Activated CD4-positive, alpha-beta T cell treated with anti-CD3 and anti-CD28 coated beads, Interleukin-10, Interleukin-2, amounts not matched to agents 100 ng/mL and 50 ng/mL, durations not matched to agents 16 hours and 8 hours (primary cell): Measurements from ENCODE around the gene SLC6A6.

Experiments used
- DNase-seq: peaks from one replicate; pipeline ENCODE4 v3.0.0-alpha.2; 2020

The SLC6A6 gene

GRCh38 chr3:14402304-14402811 lies at the start of gene SLC6A6:
TSS of gene SLC6A6 (plus strand) at chr3:14402606. CDS start at chr3:14443635, 41,029 bp downstream.
- DNase-seq, result peak; percentile 97

GRCh38 chr3:14353502-14353901 lies 48.9 kb upstream of the SLC6A6 start:
- no peak for DNase-seq

GRCh38 chr3:14357463-14357862 lies 44.9 kb upstream of the SLC6A6 start:
- DNase-seq, result no peak

- no peak for DNase-seq
Observed at GRCh38 chr3:14358426-14359211, 43.8 kb upstream of the SLC6A6 start.

GRCh38 chr3:14359348-14359747 lies 43.1 kb upstream of the SLC6A6 start:
- no peak for DNase-seq

- DNase-seq, result no peak
Observed at GRCh38 chr3:14360123-14360881, 42.1 kb upstream of the SLC6A6 start.

- no peak for DNase-seq
Observed at GRCh38 chr3:14361068-14361677, 41.2 kb upstream of the SLC6A6 start.

GRCh38 chr3:14362890-14363289 lies 39.5 kb upstream of the SLC6A6 start:
- DNase-seq, result no peak

GRCh38 chr3:14363379-14363778 lies 39.0 kb upstream of the SLC6A6 start:
- DNase-seq, result no peak

- no peak for DNase-seq
Observed at GRCh38 chr3:14363991-14364390, 38.4 kb upstream of the SLC6A6 start.

- DNase-seq, result no peak
Observed at GRCh38 chr3:14364580-14365292, 37.7 kb upstream of the SLC6A6 start.

GRCh38 chr3:14366248-14366647 lies 36.2 kb upstream of the SLC6A6 start:
- no peak for DNase-seq

- no peak for DNase-seq
Observed at GRCh38 chr3:14366915-14367823, 35.2 kb upstream of the SLC6A6 start.

GRCh38 chr3:14368146-14368545 lies 34.3 kb upstream of the SLC6A6 start:
- DNase-seq, result no peak

GRCh38 chr3:14368885-14369284 lies 33.5 kb upstream of the SLC6A6 start:
- DNase-seq, result no peak

GRCh38 chr3:14369675-14370669 lies 32.4 kb upstream of the SLC6A6 start:
- DNase-seq, result no peak

- no peak for DNase-seq
Observed at GRCh38 chr3:14370720-14371572, 31.5 kb upstream of the SLC6A6 start.

GRCh38 chr3:14371573-14372474 lies 30.6 kb upstream of the SLC6A6 start:
- DNase-seq, result no peak
